GM12878 (cell line): ENCODE data around the gene CUL5. TPM values are rescaled to one million over a fixed set of nuclear protein-coding genes. Genes with fewer than 3 reads are reported as not detected.

Experiments
- ATAC-seq: fragments of 200-7000 bp; cut with Tn5 transposase; 3 replicates; pipeline ENCODE4 v1.9.1; 2020; ENCODE audit warnings: mild to moderate bottlenecking, moderate library complexity
- BruUV-seq: library from RNA; stranded (reverse); fragments of 400-500 nt; replicated peaks from 2 replicates; lab custom pipeline; 2021; lab: Mats Ljungman, UMichigan
- CTCF ChIA-PET: fragments of 300-600 bp; sonication (Branson Sonifier 250); formaldehyde crosslinking; extraction: SDS; loops from one replicate; lab custom pipeline; 2021; ENCODE audit warnings: inconsistent platforms; lab: Yijun Ruan, JAX
- POLR2A ChIA-PET: fragments of 350-600 bp; formaldehyde crosslinking; extraction: SDS; loops from one replicate; lab custom pipeline; 2021; ENCODE audit warnings: inconsistent platforms; lab: Charles Lee
- RAD21 ChIA-PET: fragments of 300-600 bp; sonication (Branson Sonifier 250); formaldehyde crosslinking; loops from one replicate; lab custom pipeline; 2023; ENCODE audit warnings: antibody characterized with exemption; ENCODE audit not compliant: unreplicated experiment; lab: Charles Lee
- SMC1A ChIA-PET: fragments of 300-600 bp; sonication (Branson Sonifier 250); formaldehyde crosslinking; loops from one replicate; lab custom pipeline; 2023; ENCODE audit not compliant: unreplicated experiment, uncharacterized antibody; lab: Charles Lee
- DNase-seq: peaks from one replicate; pipeline ENCODE4 v3.0.0-alpha.2; 2011; ENCODE audit warnings: low read depth, low spot score
- FAIRE-seq: peaks from 3 replicates; lab custom pipeline; 2011; peaks lifted over from hg19 to GRCh38; lab: Jason Lieb, UNC
- H2AFZ ChIP-seq: 2 replicates; pipeline ENCODE4 v1.6.0; 2011; ENCODE audit warnings: low read depth, low read length, control low read depth; ENCODE audit not compliant: control insufficient read depth
- H3K27ac ChIP-seq: 2 replicates; pipeline ENCODE4 v1.5.1; 2011; ENCODE audit warnings: control low read depth; ENCODE audit not compliant: control insufficient read depth, insufficient read depth
- H3K27me3 ChIP-seq, 2 experiments: replicated peaks in 1 of 2; 2 replicates each; pipeline versions ENCODE4 v1.6.0 to v1.6.1; 2011; ENCODE audit warnings: low read length in 1 of 2; ENCODE audit not compliant: control insufficient read depth in 2 of 2, insufficient read depth in 2 of 2
- H3K36me3 ChIP-seq, 2 experiments: 2 replicates each; pipeline ENCODE4 v1.5.1; 2011; ENCODE audit warnings: low read length in 1 of 2; ENCODE audit not compliant: control insufficient read depth in 2 of 2, insufficient read depth in 2 of 2
- H3K4me1 ChIP-seq: 2 replicates; pipeline ENCODE4 v1.6.1; 2011; ENCODE audit warnings: mild to moderate bottlenecking, low read length, moderate library complexity, mixed read lengths; ENCODE audit not compliant: control insufficient read depth, insufficient read depth
- H3K4me2 ChIP-seq: 2 replicates; pipeline ENCODE4 v1.6.0; 2011; ENCODE audit warnings: control low read depth; ENCODE audit not compliant: control insufficient read depth, insufficient read depth
- H3K4me3 ChIP-seq: fragments of 200-600 bp; sonication (generic); 2 replicates; pipeline ENCODE4 v1.5.1; 2016
- H3K79me2 ChIP-seq: 2 replicates; pipeline ENCODE4 v1.6.0; 2011; ENCODE audit warnings: low read length; ENCODE audit not compliant: control insufficient read depth, insufficient read depth
- H3K9ac ChIP-seq: 2 replicates; pipeline ENCODE4 v1.8.0; 2011; ENCODE audit warnings: low read length, control low read depth, mixed read lengths; ENCODE audit not compliant: control insufficient read depth, insufficient read depth
- H3K9me3 ChIP-seq: replicated peaks from 3 replicates; pipeline ENCODE4 v1.5.1; 2011; ENCODE audit warnings: mild to moderate bottlenecking, low read length; ENCODE audit not compliant: control insufficient read depth, insufficient read depth
- H4K20me1 ChIP-seq: 2 replicates; pipeline ENCODE4 v1.6.0; 2011; ENCODE audit not compliant: control insufficient read depth, insufficient read depth
- BACH1 ChIP-seq: fragments of 450-650 bp; IDR thresholded peaks from 2 replicates; pipeline ENCODE4 v1.6.1; 2017; ENCODE audit warnings: mild to moderate bottlenecking, borderline replicate concordance
- BCL3 ChIP-seq: IDR thresholded peaks from 2 replicates; pipeline ENCODE4 v1.6.1; 2011; ENCODE audit warnings: borderline replicate concordance, low read depth, mild to moderate bottlenecking, moderate library complexity, low read length; ENCODE audit not compliant: insufficient read depth, poor library complexity, severe bottlenecking
- CREB1 ChIP-seq: IDR thresholded peaks from 2 replicates; pipeline ENCODE4 v1.6.1; 2012; ENCODE audit warnings: low read depth, mild to moderate bottlenecking, inconsistent platforms
- E4F1 ChIP-seq: fragments of 450-650 bp; IDR thresholded peaks from 2 replicates; pipeline ENCODE4 v1.6.1; 2018; ENCODE audit warnings: borderline replicate concordance, mild to moderate bottlenecking; ENCODE audit not compliant: partially characterized antibody
- FOS ChIP-seq: IDR thresholded peaks from 3 replicates; pipeline ENCODE4 v1.6.1; 2011; ENCODE audit warnings: borderline replicate concordance; ENCODE audit not compliant: insufficient read length; ENCODE audit errors: extremely low read depth
- HDAC6 ChIP-seq: fragments of 200-600 bp; sonication (generic); IDR thresholded peaks from one replicate; pipeline ENCODE4 v1.8.0; 2017; ENCODE audit warnings: antibody characterized with exemption; ENCODE audit not compliant: unreplicated experiment
- IRF5 ChIP-seq: fragments of 450-650 bp; IDR thresholded peaks from 2 replicates; pipeline ENCODE4 v1.6.1; 2017; ENCODE audit warnings: borderline replicate concordance
- NFIC ChIP-seq: IDR thresholded peaks from 2 replicates; pipeline ENCODE4 v1.6.1; 2012; ENCODE audit warnings: low read depth, mild to moderate bottlenecking, inconsistent platforms, low read length, moderate library complexity
- RAD51 ChIP-seq: fragments of 450-650 bp; IDR thresholded peaks from 2 replicates; pipeline ENCODE4 v1.6.1; 2016; ENCODE audit warnings: moderate library complexity, mild to moderate bottlenecking, inconsistent platforms
- RELA ChIP-seq: fragments of 450-650 bp; IDR thresholded peaks from 2 replicates; pipeline ENCODE4 v1.8.0; 2014; ENCODE audit warnings: borderline replicate concordance; ENCODE audit not compliant: partially characterized antibody
- SKIL ChIP-seq: fragments of 450-650 bp; IDR thresholded peaks from 2 replicates; pipeline ENCODE4 v1.6.1; 2017; ENCODE audit warnings: mild to moderate bottlenecking, low read depth, inconsistent platforms; ENCODE audit not compliant: poor library complexity, severe bottlenecking
- SMAD5 ChIP-seq: IDR thresholded peaks from 2 replicates; pipeline ENCODE4 v1.6.1; 2016; ENCODE audit warnings: antibody characterized with exemption, low read depth
- SUPT20H ChIP-seq: IDR thresholded peaks from 2 replicates; pipeline ENCODE4 v1.6.1; 2011; ENCODE audit warnings: low read depth, mild to moderate bottlenecking, low read length, moderate library complexity, borderline replicate concordance; ENCODE audit not compliant: control insufficient read depth
- TAF1 ChIP-seq: IDR thresholded peaks from 2 replicates; pipeline ENCODE4 v1.6.1; 2011; ENCODE audit warnings: mild to moderate bottlenecking, low read depth, low read length, borderline replicate concordance
- TCF12 ChIP-seq: IDR thresholded peaks from 2 replicates; pipeline ENCODE4 v1.6.1; 2011; ENCODE audit warnings: low read depth, mild to moderate bottlenecking, low read length
- ZNF622 ChIP-seq: fragments of 450-650 bp; IDR thresholded peaks from 2 replicates; pipeline ENCODE4 v1.6.1; 2017; ENCODE audit warnings: mild to moderate bottlenecking, inconsistent platforms
- WGBS: methylation state at CpG from one replicate; pipeline ENCODE4 v1.1.6; 2016; ENCODE audit warnings: low lambda C conversion rate; ENCODE audit not compliant: insufficient replicate concordance, insufficient coverage; ENCODE audit errors: missing lambda C conversion rate; 5-methylcytosine and 5-hydroxymethylcytosine counted together
- in situ Hi-C: fragments of 300-500 bp; cut with MboI; formaldehyde crosslinking; loops from 9 replicates; pipeline ENCODE4 v1.14.3; 2018; ENCODE audit warnings: mixed read lengths
- intact Hi-C: fragments of 100-400 bp; cut with micrococcal nuclease; formaldehyde crosslinking; loops from one replicate; pipeline ENCODE4 v1.14.2; 2022; ENCODE audit not compliant: unreplicated experiment
- polyA plus RNA-seq, 11 experiments: library from polyadenylated mRNA; depleted of rRNA in 4 of 11; unstranded in 6 of 11; stranded (reverse) in 5 of 11; fragments of >200 nt; fragmentation: Nextera tagmentation in 4 of 11; fragmentation: Illumina TruSeq in 1 of 11; extraction: Ambion mirVana in 4 of 11; extraction: Trizol in 1 of 11; gene quantifications; 1 replicate in 1 of 11; 2 replicates in 10 of 11; pipeline versions ENCODE4 v1.2.1 to v1.2.3, GENCODE V29; 2011 to 2016; ENCODE audit warnings: inconsistent platforms in 2 of 11, missing spikeins in 2 of 11, low read depth in 1 of 11
- total RNA-seq, 4 experiments: library from RNA; depleted of rRNA in 3 of 4; stranded (reverse); fragments of >200 nt in 3 of 4; fragmentation: Illumina TruSeq in 1 of 4; extraction: Trizol in 1 of 4; gene quantifications; 2 replicates each; pipeline versions ENCODE4 v1.2.1 to v1.2.3, GENCODE V29; 2013 to 2021

The CUL5 gene
- total and polyA plus RNA-seq, 10 of the 15 experiments (the other 5 are each of a cell fraction or from before 2014, with no cell fraction given): 9.1 to 37.6 (median 18.3) TPM

GRCh38 chr11:108092134-108092533 lies 83.4 kb downstream of the CUL5 start:
- Histone ChIP-seq H3K9me3 (no peaks in the 10 kb centered on the region), H2AFZ (no peak overlapping the region), H3K27ac (no peak overlapping the region), H3K79me2 (no peaks in the 10 kb centered on the region), H3K27me3 (no peaks in the 10 kb centered on the region), H3K36me3 (peaks cover 4 to 19% of the 10 kb centered on the region in 2 experiments), H3K4me1 (no peaks in the 10 kb centered on the region), H3K9ac (no peak overlapping the region), H3K4me3 (no peak overlapping the region), H3K4me2 (no peak overlapping the region), H4K20me1 (no peaks in the 10 kb centered on the region)
- ChIA-PET RAD21 (no interaction called here), CTCF (interaction anchor here (1.3 kb wide), 1 partner anchor 26 kb away, joined by 4 read pairs; no protein-coding TSS in a partner anchor), POLR2A (no interaction called here), SMC1A (interaction anchor here (0.6 kb wide), 1 partner anchor 10 kb away, joined by 3 read pairs; no protein-coding TSS in a partner anchor)
- 33% methylated on average over 2 of the region's 2 CpGs for WGBS
- FAIRE-seq: no peak
- intact Hi-C loops: no loop called here
- in situ Hi-C loops: no loop called here
- no peak for ATAC-seq
- DNase-seq: no peak
- no TSS peak for BruUV-seq
- no peak for TF ChIP-seq ZNF622
- no peak for TF ChIP-seq SMAD5
- TF ChIP-seq BACH1: no peak
- no peak for TF ChIP-seq CREB1
- TF ChIP-seq HDAC6: no peak
- no peak for TF ChIP-seq TCF12
- no peak for TF ChIP-seq BCL3
- TF ChIP-seq NFIC: no peak
- no peak for TF ChIP-seq RELA
- TF ChIP-seq IRF5: no peak
- TF ChIP-seq RAD51: no peak
- no peak for TF ChIP-seq SUPT20H
- TF ChIP-seq FOS: no peak
- no peak for TF ChIP-seq SKIL
- TF ChIP-seq TAF1: no peak
- no peak for TF ChIP-seq E4F1
